ENCODE results near the gene PARP9. TPM values are rescaled to one million over a fixed set of nuclear protein-coding genes. Genes with fewer than 3 reads are reported as not detected.

Gene PARP9
- total RNA-seq, 5 donors from 2014 or later (not counting 1 experiment from before 2014, with no cell fraction given) = 20.2 to 43.0 (median 24.3) TPM

GRCh38 chr3:122498152-122498551 lies 65.9 kb downstream of the PARP9 start:
- H3K4me3 ChIP-seq (ENCODE audit: control insufficient read depth in 1 of 2, extremely low read depth in 1 of 2, low read length in 1 of 2) = no peak overlapping the region
- H3K9me3 ChIP-seq = no peaks in the 10 kb centered on the region
- H3K4me1 ChIP-seq (ENCODE audit: control insufficient read depth in 1 of 2, extremely low read depth in 1 of 2, insufficient read depth in 2 of 2, low read length in 2 of 2) = no peaks in the 10 kb centered on the region
- H3K27me3 ChIP-seq (replicated peaks in 1 of 2; ENCODE audit: control insufficient read depth in 2 of 2, extremely low read depth in 1 of 2, insufficient read depth in 2 of 2, low read length in 1 of 2) = no peaks in the 10 kb centered on the region
- no peak overlapping the region for H3K27ac ChIP-seq (ENCODE audit: low read length)
- ChIA-PET CTCF (no interaction called here), POLR2A (interaction anchor here in 1 of 2 donors (0.7 kb wide), 1 partner anchor 18 kb away, joined by 5 read pairs; no protein-coding TSS in a partner anchor)
- no peak for DNase-seq
- no peak for ATAC-seq (replicated peaks in 1 of 4)
- Mint-ChIP-seq H3K27ac (peak overlapping the region in 1 of 2 donors; percentile 11), H3K4me3 (no peak overlapping the region), H3K4me1 (peaks cover 58 to 68% (median 58%) of the 10 kb centered on the region in 3 donors), H3K27me3 (no peaks in the 10 kb centered on the region), H3K9me3 (no peaks in the 10 kb centered on the region), H3K36me3 (peaks cover 24% of the 10 kb centered on the region)
- H3K36me3 ChIP-seq (ENCODE audit: control insufficient read depth in 2 of 2, extremely low read depth in 1 of 2, insufficient read depth in 1 of 2, low read length in 1 of 2) = peaks cover 4 to 21% of the 10 kb centered on the region in 2 donors
- no CpG with 5 or more reads among the region's 1 CpG for WGBS (ENCODE audit: insufficient coverage)

GRCh38 chr3:122497425-122497824 lies 66.7 kb downstream of the PARP9 start:
- no peaks in the 10 kb centered on the region for H3K27me3 Mint-ChIP-seq
- ATAC-seq (replicated peaks in 1 of 4) (peak; percentile 60 to 84 (median 71)), DNase-seq (peak in 8 of 35 experiments; percentile 2 to 56 (median 9))
- no peak overlapping the region for H3K27ac ChIP-seq (ENCODE audit: low read length)
- peaks cover 52 to 60% (median 56%) of the 10 kb centered on the region in 3 donors for H3K4me1 Mint-ChIP-seq
- no peak overlapping the region for H3K4me3 Mint-ChIP-seq
- H3K27ac Mint-ChIP-seq = no peak overlapping the region
- WGBS (ENCODE audit: insufficient coverage) = no CpG with 5 or more reads among the region's 1 CpG
- no peaks in the 10 kb centered on the region for H3K9me3 Mint-ChIP-seq
- H3K36me3 Mint-ChIP-seq = peaks cover 31% of the 10 kb centered on the region
- no peaks in the 10 kb centered on the region for H3K4me1 ChIP-seq (ENCODE audit: control insufficient read depth in 1 of 2, extremely low read depth in 1 of 2, insufficient read depth in 2 of 2, low read length in 2 of 2)
- CTCF ChIA-PET = interaction anchor here in 1 of 2 donors (1.1 kb wide), 1 partner anchor 11 kb away, joined by 3 read pairs; no protein-coding TSS in a partner anchor
- POLR2A ChIA-PET = no interaction called here
- H3K36me3 ChIP-seq (ENCODE audit: control insufficient read depth in 2 of 2, extremely low read depth in 1 of 2, insufficient read depth in 1 of 2, low read length in 1 of 2) = peaks cover 4 to 21% of the 10 kb centered on the region in 2 donors
- no peaks in the 10 kb centered on the region for H3K9me3 ChIP-seq
- H3K27me3 ChIP-seq (replicated peaks in 1 of 2; ENCODE audit: control insufficient read depth in 2 of 2, extremely low read depth in 1 of 2, insufficient read depth in 2 of 2, low read length in 1 of 2) = no peaks in the 10 kb centered on the region
- no peak overlapping the region for H3K4me3 ChIP-seq (ENCODE audit: control insufficient read depth in 1 of 2, extremely low read depth in 1 of 2, low read length in 1 of 2)

GRCh38 chr3:122496508-122496907 lies 67.6 kb downstream of the PARP9 start:
- peaks cover 45 to 51% (median 48%) of the 10 kb centered on the region in 3 donors for H3K4me1 Mint-ChIP-seq
- H3K9me3 Mint-ChIP-seq = no peaks in the 10 kb centered on the region
- no peak overlapping the region for H3K27ac Mint-ChIP-seq
- ChIA-PET CTCF (interaction anchor here in 1 of 2 donors (0.7 to 1.1 kb wide), 3 partner anchors 12 to 629 kb away, joined by 3 read pairs; partner anchors contain the start of gene KPNA1), POLR2A (no interaction called here)
- no peaks in the 10 kb centered on the region for H3K27me3 Mint-ChIP-seq
- peaks cover 4 to 21% of the 10 kb centered on the region in 2 donors for H3K36me3 ChIP-seq (ENCODE audit: control insufficient read depth in 2 of 2, extremely low read depth in 1 of 2, insufficient read depth in 1 of 2, low read length in 1 of 2)
- DNase-seq (no peak), ATAC-seq (replicated peaks in 1 of 4) (no peak)
- H3K27me3 ChIP-seq (replicated peaks in 1 of 2; ENCODE audit: control insufficient read depth in 2 of 2, extremely low read depth in 1 of 2, insufficient read depth in 2 of 2, low read length in 1 of 2) = no peaks in the 10 kb centered on the region
- peaks cover 33% of the 10 kb centered on the region for H3K36me3 Mint-ChIP-seq
- no peak overlapping the region for H3K27ac ChIP-seq (ENCODE audit: low read length)
- no peak overlapping the region for H3K4me3 ChIP-seq (ENCODE audit: control insufficient read depth in 1 of 2, extremely low read depth in 1 of 2, low read length in 1 of 2)
- no CpG with 5 or more reads among the region's 2 CpGs for WGBS (ENCODE audit: insufficient coverage)
- no peaks in the 10 kb centered on the region for H3K9me3 ChIP-seq
- no peaks in the 10 kb centered on the region for H3K4me1 ChIP-seq (ENCODE audit: control insufficient read depth in 1 of 2, extremely low read depth in 1 of 2, insufficient read depth in 2 of 2, low read length in 2 of 2)
- no peak overlapping the region for H3K4me3 Mint-ChIP-seq

- Mint-ChIP-seq H3K27me3 (no peaks in the 10 kb centered on the region), H3K4me1 (peaks cover 37 to 49% (median 38%) of the 10 kb centered on the region in 3 donors), H3K9me3 (no peaks in the 10 kb centered on the region), H3K27ac (no peak overlapping the region), H3K36me3 (peaks cover 41% of the 10 kb centered on the region), H3K4me3 (no peak overlapping the region)
- no CpG with 5 or more reads among the region's 3 CpGs for WGBS (ENCODE audit: insufficient coverage)
- H3K4me1 ChIP-seq (ENCODE audit: control insufficient read depth in 1 of 2, extremely low read depth in 1 of 2, insufficient read depth in 2 of 2, low read length in 2 of 2) = no peaks in the 10 kb centered on the region
- ATAC-seq (replicated peaks in 1 of 4) (no peak), DNase-seq (no peak)
- ChIA-PET CTCF (interaction anchor here in 1 of 2 donors (0.7 kb wide), 1 partner anchor 892 kb away, joined by 3 read pairs; no protein-coding TSS in a partner anchor), POLR2A (interaction anchor here in 1 of 2 donors (0.6 kb wide), 1 partner anchor 8 kb away, joined by 3 read pairs; no protein-coding TSS in a partner anchor)
- no peaks in the 10 kb centered on the region for H3K9me3 ChIP-seq
- H3K4me3 ChIP-seq (ENCODE audit: control insufficient read depth in 1 of 2, extremely low read depth in 1 of 2, low read length in 1 of 2) = no peak overlapping the region
- no peaks in the 10 kb centered on the region for H3K27me3 ChIP-seq (replicated peaks in 1 of 2; ENCODE audit: control insufficient read depth in 2 of 2, extremely low read depth in 1 of 2, insufficient read depth in 2 of 2, low read length in 1 of 2)
- H3K36me3 ChIP-seq (ENCODE audit: control insufficient read depth in 2 of 2, extremely low read depth in 1 of 2, insufficient read depth in 1 of 2, low read length in 1 of 2) = peaks cover 4 to 24% of the 10 kb centered on the region in 2 donors
- H3K27ac ChIP-seq (ENCODE audit: low read length) = no peak overlapping the region
Observed at GRCh38 chr3:122493296-122493695, 70.8 kb downstream of the PARP9 start.

GRCh38 chr3:122488262-122488973 lies 75.7 kb downstream of the PARP9 start:
- H3K27me3 Mint-ChIP-seq = no peaks in the 10 kb centered on the region
- no peaks in the 10 kb centered on the region for H3K9me3 Mint-ChIP-seq
- peak in 1 of 35 experiments; percentile 33 for DNase-seq
- ChIA-PET POLR2A (interaction anchor here in 1 of 2 donors (0.5 kb wide), 1 partner anchor 25 kb away, joined by 3 read pairs; no protein-coding TSS in a partner anchor), CTCF (interaction anchor here in 1 of 2 donors (0.5 kb wide), 1 partner anchor 679 kb away, joined by 6 read pairs; no protein-coding TSS in a partner anchor)
- Histone ChIP-seq H3K36me3 (ENCODE audit: control insufficient read depth in 2 of 2, extremely low read depth in 1 of 2, insufficient read depth in 1 of 2, low read length in 1 of 2) (peaks cover 0 to 15% of the 10 kb centered on the region in 2 donors), H3K9me3 (no peaks in the 10 kb centered on the region), H3K4me1 (ENCODE audit: control insufficient read depth in 1 of 2, extremely low read depth in 1 of 2, insufficient read depth in 2 of 2, low read length in 2 of 2) (peaks cover 0 to under 1% of the 10 kb centered on the region in 2 experiments), H3K4me3 (ENCODE audit: control insufficient read depth in 1 of 2, extremely low read depth in 1 of 2, low read length in 1 of 2) (no peak overlapping the region), H3K27ac (ENCODE audit: low read length) (no peak overlapping the region), H3K27me3 (replicated peaks in 1 of 2; ENCODE audit: control insufficient read depth in 2 of 2, extremely low read depth in 1 of 2, insufficient read depth in 2 of 2, low read length in 1 of 2) (no peaks in the 10 kb centered on the region)
- peaks cover 45% of the 10 kb centered on the region for H3K36me3 Mint-ChIP-seq
- ATAC-seq (replicated peaks in 1 of 4) = peak in 1 of 4 experiments; percentile 94
- H3K27ac Mint-ChIP-seq = peak overlapping the region in 1 of 2 donors; percentile 30
- peaks cover 36 to 44% (median 44%) of the 10 kb centered on the region in 3 donors for H3K4me1 Mint-ChIP-seq
- WGBS (ENCODE audit: insufficient coverage) = 40% methylated on average over 1 of the region's 7 CpGs
- H3K4me3 Mint-ChIP-seq = no peak overlapping the region

- peaks cover 0 to 11% of the 10 kb centered on the region in 2 donors for H3K36me3 ChIP-seq (ENCODE audit: control insufficient read depth in 2 of 2, extremely low read depth in 1 of 2, insufficient read depth in 1 of 2, low read length in 1 of 2)
- H3K4me3 Mint-ChIP-seq = no peak overlapping the region
- H3K9me3 ChIP-seq = no peaks in the 10 kb centered on the region
- H3K27ac Mint-ChIP-seq = no peak overlapping the region
- no peak overlapping the region for H3K27ac ChIP-seq (ENCODE audit: low read length)
- no peaks in the 10 kb centered on the region for H3K27me3 ChIP-seq (replicated peaks in 1 of 2; ENCODE audit: control insufficient read depth in 2 of 2, extremely low read depth in 1 of 2, insufficient read depth in 2 of 2, low read length in 1 of 2)
- H3K36me3 Mint-ChIP-seq = peaks cover 28% of the 10 kb centered on the region
- no peak for ATAC-seq (replicated peaks in 1 of 4)
- DNase-seq = no peak
- WGBS (ENCODE audit: insufficient coverage) = 72% methylated on average over 2 of the region's 5 CpGs
- no peaks in the 10 kb centered on the region for H3K27me3 Mint-ChIP-seq
- H3K4me1 Mint-ChIP-seq = peaks cover 51 to 54% (median 53%) of the 10 kb centered on the region in 3 donors
- H3K4me3 ChIP-seq (ENCODE audit: control insufficient read depth in 1 of 2, extremely low read depth in 1 of 2, low read length in 1 of 2) = no peak overlapping the region
- CTCF ChIA-PET = interaction anchor here in 1 of 2 donors (0.6 kb wide), 1 partner anchor 40 kb away, joined by 4 read pairs; no protein-coding TSS in a partner anchor
- H3K4me1 ChIP-seq (ENCODE audit: control insufficient read depth in 1 of 2, extremely low read depth in 1 of 2, insufficient read depth in 2 of 2, low read length in 2 of 2) = peaks cover 0 to 2% of the 10 kb centered on the region in 2 experiments
- POLR2A ChIA-PET = interaction anchor here in 1 of 2 donors (0.7 kb wide), 2 partner anchors 44 to 82 kb away, joined by 9 to 14 read pairs; no protein-coding TSS in a partner anchor
- H3K9me3 Mint-ChIP-seq = no peaks in the 10 kb centered on the region
Observed at GRCh38 chr3:122484985-122485384, 79.1 kb downstream of the PARP9 start.

Measured in T-cell (primary cell).